ENCODE results near the gene ACSL5. TPM values are rescaled to one million over a fixed set of nuclear protein-coding genes. Genes with fewer than 3 reads are reported as not detected.

The ACSL5 gene
- total RNA-seq, 2 experiments from 2014 or later: 57.8 to 63.7 TPM

- Mint-ChIP-seq H3K4me1 (no peaks in the 10 kb centered on the region), H3K27ac (no peak overlapping the region), H3K36me3 (ENCODE audit: low read depth) (no peaks in the 10 kb centered on the region), H3K9me3 (no peaks in the 10 kb centered on the region), H3K4me3 (no peak overlapping the region), H3K27me3 (no peaks in the 10 kb centered on the region)
- POLR2A ChIA-PET: no interaction called here
- CTCF ChIA-PET: no interaction called here
- DNase-seq: no peak
These were observed 29.7 kb upstream of the ACSL5 start for GRCh38 chr10:112344261-112344660.

DNA sequence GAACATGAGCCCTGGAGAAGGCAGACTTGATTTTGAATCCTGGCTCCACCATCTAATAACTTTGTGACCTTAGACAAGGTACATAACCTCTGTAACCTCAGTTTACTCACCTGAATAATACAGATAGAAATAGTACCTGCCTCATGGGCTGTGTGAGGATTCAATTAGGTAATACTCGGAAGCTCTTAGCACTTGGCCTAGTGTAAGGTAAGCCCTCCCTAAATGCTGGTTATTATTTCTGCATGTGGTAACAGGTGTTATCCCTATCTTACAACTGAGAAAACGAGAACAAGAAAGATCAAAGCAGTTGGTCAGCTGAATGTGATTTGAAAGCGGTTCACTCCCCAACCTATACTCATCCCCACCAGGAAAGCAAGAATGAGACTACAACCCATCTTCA, 28.7 kb upstream of the ACSL5 start:
- no peaks in the 10 kb centered on the region for H3K36me3 Mint-ChIP-seq (ENCODE audit: low read depth)
- no peaks in the 10 kb centered on the region for H3K4me1 Mint-ChIP-seq

DNA sequence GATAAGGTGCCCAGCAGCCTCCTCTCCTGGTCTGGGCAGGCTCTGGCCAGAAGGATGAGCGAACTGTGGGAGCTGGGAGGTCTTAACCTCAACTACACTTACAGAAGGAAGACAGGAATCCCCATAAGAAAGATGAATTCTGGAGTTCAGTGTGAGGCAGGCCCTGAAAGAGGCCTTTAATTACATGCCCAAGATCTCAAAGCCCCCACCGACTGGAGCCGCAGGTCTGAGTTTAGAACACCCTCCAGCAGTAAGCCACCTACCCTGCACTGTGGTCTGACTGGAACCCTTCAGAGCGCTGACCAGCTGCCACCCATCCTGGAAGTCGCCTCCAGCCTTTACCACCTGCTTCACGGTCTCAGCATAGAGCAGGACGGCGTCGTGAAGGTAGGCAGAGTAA, 28.2 kb upstream of the ACSL5 start:
- Mint-ChIP-seq H3K4me1 (no peaks in the 10 kb centered on the region), H3K4me3 (no peak overlapping the region), H3K36me3 (ENCODE audit: low read depth) (no peaks in the 10 kb centered on the region), H3K27me3 (no peaks in the 10 kb centered on the region), H3K27ac (no peak overlapping the region), H3K9me3 (no peaks in the 10 kb centered on the region)
- DNase-seq: no peak
- ChIA-PET POLR2A (no interaction called here), CTCF (interaction anchor here (1.3 kb wide), 1 partner anchor 24 kb away, joined by 4 read pairs; no protein-coding TSS in a partner anchor)

More for the DNA sequence above, 28.7 kb upstream of the ACSL5 start:
- no peak for DNase-seq
- H3K9me3 Mint-ChIP-seq: no peaks in the 10 kb centered on the region
- CTCF ChIA-PET: interaction anchor here (1.3 kb wide), 1 partner anchor 23 kb away, joined by 4 read pairs; no protein-coding TSS in a partner anchor
- no peak overlapping the region for H3K4me3 Mint-ChIP-seq
- H3K27ac Mint-ChIP-seq: no peak overlapping the region
- H3K27me3 Mint-ChIP-seq: no peaks in the 10 kb centered on the region
- POLR2A ChIA-PET: no interaction called here

- CTCF ChIA-PET: interaction anchor here (1.3 kb wide), 1 partner anchor 13 kb away, joined by 3 read pairs; no protein-coding TSS in a partner anchor
- no peaks in the 10 kb centered on the region for H3K4me1 Mint-ChIP-seq
- no peaks in the 10 kb centered on the region for H3K36me3 Mint-ChIP-seq (ENCODE audit: low read depth)
- H3K9me3 Mint-ChIP-seq: no peaks in the 10 kb centered on the region
- no peak overlapping the region for H3K4me3 Mint-ChIP-seq
- no peak for DNase-seq
- POLR2A ChIA-PET: no interaction called here
- H3K27ac Mint-ChIP-seq: no peak overlapping the region
- H3K27me3 Mint-ChIP-seq: no peaks in the 10 kb centered on the region
These were observed 27.1 kb upstream of the ACSL5 start for GRCh38 chr10:112346774-112347173.

GRCh38 chr10:112347709-112348671, 25.9 kb upstream of the ACSL5 start:
- Mint-ChIP-seq H3K27ac (no peak overlapping the region), H3K4me1 (no peaks in the 10 kb centered on the region), H3K36me3 (ENCODE audit: low read depth) (no peaks in the 10 kb centered on the region), H3K27me3 (no peaks in the 10 kb centered on the region), H3K4me3 (no peak overlapping the region), H3K9me3 (no peaks in the 10 kb centered on the region)
- POLR2A ChIA-PET: no interaction called here
- DNase-seq: no peak
- CTCF ChIA-PET: interaction anchor here (0.5 to 1.3 kb wide), 2 partner anchors 12 to 21 kb away, joined by 3 read pairs; no protein-coding TSS in a partner anchor

- no peaks in the 10 kb centered on the region for H3K27me3 Mint-ChIP-seq
- CTCF ChIA-PET: no interaction called here
- H3K9me3 Mint-ChIP-seq: no peaks in the 10 kb centered on the region
- no peaks in the 10 kb centered on the region for H3K4me1 Mint-ChIP-seq
- no peak overlapping the region for H3K27ac Mint-ChIP-seq
- H3K36me3 Mint-ChIP-seq (ENCODE audit: low read depth): no peaks in the 10 kb centered on the region
- no peak overlapping the region for H3K4me3 Mint-ChIP-seq
- no peak for DNase-seq
- POLR2A ChIA-PET: no interaction called here
These were observed 25.2 kb upstream of the ACSL5 start for GRCh38 chr10:112348759-112349158.

DNA sequence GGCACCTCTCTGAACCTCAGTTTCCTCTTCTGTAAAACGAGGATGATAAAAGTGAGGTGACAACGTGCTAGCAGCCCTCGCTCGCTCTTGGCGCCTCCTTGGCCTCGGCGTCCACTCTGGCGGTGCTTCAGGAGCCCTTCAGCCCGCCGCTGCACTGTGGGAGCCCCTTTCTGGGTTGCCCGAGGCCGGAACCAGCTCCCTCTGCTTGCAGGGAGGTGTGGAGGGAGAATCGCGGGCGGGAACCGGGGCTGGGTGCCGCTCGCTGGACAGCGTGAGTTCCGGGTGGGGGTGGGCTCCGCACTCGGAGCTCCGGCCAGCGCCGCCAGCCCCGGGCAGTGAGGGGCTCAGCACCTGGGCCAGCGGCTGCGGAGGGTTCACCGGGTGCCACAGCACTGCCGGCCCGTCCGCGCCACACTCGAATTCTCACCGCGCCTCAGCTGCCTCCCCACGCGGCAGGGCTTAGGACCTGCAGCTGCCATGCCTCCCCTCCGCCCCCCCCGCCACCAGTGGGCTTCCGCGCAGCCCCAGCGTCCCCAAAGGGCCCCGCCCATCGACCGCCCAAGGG, 24.3 kb upstream of the ACSL5 start:
- Mint-ChIP-seq H3K4me1 (no peaks in the 10 kb centered on the region), H3K27me3 (no peaks in the 10 kb centered on the region), H3K9me3 (no peaks in the 10 kb centered on the region), H3K36me3 (ENCODE audit: low read depth) (no peaks in the 10 kb centered on the region), H3K4me3 (no peak overlapping the region), H3K27ac (no peak overlapping the region)
- ChIA-PET POLR2A (no interaction called here), CTCF (interaction anchor here (1.5 to 2.3 kb wide), 2 partner anchors 12 to 15 kb away, joined by 4 to 6 read pairs; no protein-coding TSS in a partner anchor)
- DNase-seq: no peak

GRCh38 chr10:112351146-112351545, 22.8 kb upstream of the ACSL5 start:
- no peaks in the 10 kb centered on the region for H3K27me3 Mint-ChIP-seq
- no peaks in the 10 kb centered on the region for H3K9me3 Mint-ChIP-seq
- no peaks in the 10 kb centered on the region for H3K36me3 Mint-ChIP-seq (ENCODE audit: low read depth)
- no peak overlapping the region for H3K4me3 Mint-ChIP-seq
- DNase-seq: no peak
- POLR2A ChIA-PET: no interaction called here
- no peak overlapping the region for H3K27ac Mint-ChIP-seq
- H3K4me1 Mint-ChIP-seq: no peaks in the 10 kb centered on the region
- CTCF ChIA-PET: interaction anchor here (1.5 to 2.3 kb wide), 2 partner anchors 10 to 13 kb away, joined by 4 to 6 read pairs; no protein-coding TSS in a partner anchor

GRCh38 chr10:112352044-112352443, 21.9 kb upstream of the ACSL5 start:
- H3K9me3 Mint-ChIP-seq: no peaks in the 10 kb centered on the region
- no peak for DNase-seq
- CTCF ChIA-PET: interaction anchor here (2.3 kb wide), 1 partner anchor 12 kb away, joined by 6 read pairs; no protein-coding TSS in a partner anchor
- no peaks in the 10 kb centered on the region for H3K36me3 Mint-ChIP-seq (ENCODE audit: low read depth)
- POLR2A ChIA-PET: no interaction called here
- no peak overlapping the region for H3K27ac Mint-ChIP-seq
- no peaks in the 10 kb centered on the region for H3K4me1 Mint-ChIP-seq
- no peak overlapping the region for H3K4me3 Mint-ChIP-seq
- peaks cover 2% of the 10 kb centered on the region for H3K27me3 Mint-ChIP-seq

- H3K27ac Mint-ChIP-seq: no peak overlapping the region
- peaks cover 2% of the 10 kb centered on the region for H3K27me3 Mint-ChIP-seq
- no peaks in the 10 kb centered on the region for H3K36me3 Mint-ChIP-seq (ENCODE audit: low read depth)
- DNase-seq: no peak
- POLR2A ChIA-PET: no interaction called here
- H3K4me3 Mint-ChIP-seq: no peak overlapping the region
- no peaks in the 10 kb centered on the region for H3K9me3 Mint-ChIP-seq
- CTCF ChIA-PET: no interaction called here
- no peaks in the 10 kb centered on the region for H3K4me1 Mint-ChIP-seq
These were observed 20.9 kb upstream of the ACSL5 start for GRCh38 chr10:112353046-112353445.

DNA sequence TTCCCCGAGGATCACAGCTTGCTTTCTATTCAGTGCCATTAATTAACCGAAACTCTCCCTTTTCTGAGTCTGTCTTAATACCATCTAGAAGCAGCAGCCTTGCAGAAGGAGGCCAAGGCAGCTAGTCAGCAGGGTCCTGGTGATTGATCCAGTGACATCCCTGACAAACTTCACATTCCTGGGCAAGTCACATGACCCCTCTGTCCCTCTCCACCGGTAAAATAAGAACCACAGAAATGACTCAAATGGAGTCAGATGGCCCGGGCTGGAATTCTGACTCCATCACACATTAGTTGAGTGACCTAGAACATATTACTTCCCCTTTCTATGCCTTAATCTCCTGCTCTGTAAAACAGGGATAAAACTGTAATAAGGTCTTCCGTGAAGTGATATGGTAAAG, 17.2 kb upstream of the ACSL5 start:
- no peak overlapping the region for H3K27ac Mint-ChIP-seq
- no peak for DNase-seq
- H3K36me3 Mint-ChIP-seq (ENCODE audit: low read depth): no peaks in the 10 kb centered on the region
- peaks cover 2% of the 10 kb centered on the region for H3K27me3 Mint-ChIP-seq
- no peaks in the 10 kb centered on the region for H3K9me3 Mint-ChIP-seq
- no peaks in the 10 kb centered on the region for H3K4me1 Mint-ChIP-seq
- POLR2A ChIA-PET: no interaction called here
- CTCF ChIA-PET: no interaction called here
- no peak overlapping the region for H3K4me3 Mint-ChIP-seq

GRCh38 chr10:112359606-112360307, 14.2 kb upstream of the ACSL5 start:
- ChIA-PET CTCF (interaction anchor here (1.1 kb wide), 2 partner anchors 13 to 16 kb away, joined by 3 to 4 read pairs; no protein-coding TSS in a partner anchor), POLR2A (no interaction called here)
- H3K9me3 Mint-ChIP-seq: no peaks in the 10 kb centered on the region
- no peak for DNase-seq
- H3K36me3 Mint-ChIP-seq (ENCODE audit: low read depth): no peaks in the 10 kb centered on the region
- no peak overlapping the region for H3K4me3 Mint-ChIP-seq
- no peaks in the 10 kb centered on the region for H3K4me1 Mint-ChIP-seq
- H3K27me3 Mint-ChIP-seq: peaks cover 2% of the 10 kb centered on the region
- H3K27ac Mint-ChIP-seq: no peak overlapping the region
